DMS79 (cell line): Measurements from ENCODE around the gene SDF2L1.
A peak's percentile ranks its signal among the peaks of the same experiment; 100 is the strongest.
"Not testable (repeated sequence)": the region's sequence is repeated elsewhere in the genome, so short reads cannot be mapped to it uniquely, and the experiment has no call there.

ENCODE experiments used
- DNase-seq: peaks from one replicate; lab custom pipeline; 2025; lab: John Stamatoyannopoulos, UW

The SDF2L1 gene

GRCh38 chr22:21661991-21662390 is 19.9 kb downstream of the SDF2L1 start:
- DNase-seq = no peak

- DNase-seq = no peak
These were observed 21.6 kb downstream of the SDF2L1 start for GRCh38 chr22:21663738-21664137.

- DNase-seq = no peak
These were observed 23.1 kb downstream of the SDF2L1 start for GRCh38 chr22:21665047-21665851.

GRCh38 chr22:21666786-21667185 is 24.7 kb downstream of the SDF2L1 start:
- no peak for DNase-seq

DNA sequence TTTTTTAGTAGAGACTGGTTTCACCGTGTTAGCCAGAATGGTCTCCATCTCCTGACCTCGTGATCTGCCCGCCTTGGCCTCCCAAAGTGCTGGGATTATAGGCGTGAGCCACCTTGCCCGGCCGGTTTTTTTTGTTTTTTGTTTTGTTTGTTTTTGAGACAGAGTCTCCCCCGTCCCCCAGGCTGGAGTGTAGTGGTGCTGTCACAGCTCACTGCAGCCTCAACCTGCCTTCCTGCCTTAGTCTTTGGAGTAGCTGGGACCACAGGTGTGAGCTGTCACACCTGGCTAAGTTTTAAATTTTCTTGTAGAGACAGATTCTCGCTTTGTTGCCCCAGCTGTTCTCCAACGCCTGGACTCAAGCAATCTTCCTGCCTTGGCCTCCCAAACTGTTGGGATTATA is 26.9 kb downstream of the SDF2L1 start:
- DNase-seq = peak; percentile 57

- DNase-seq = no peak
These were observed 30.1 kb downstream of the SDF2L1 start for GRCh38 chr22:21672107-21672629.

GRCh38 chr22:21673534-21674321 is 31.6 kb downstream of the SDF2L1 start:
- no peak for DNase-seq

GRCh38 chr22:21674638-21675245 is 32.6 kb downstream of the SDF2L1 start:
- no peak for DNase-seq

DNA sequence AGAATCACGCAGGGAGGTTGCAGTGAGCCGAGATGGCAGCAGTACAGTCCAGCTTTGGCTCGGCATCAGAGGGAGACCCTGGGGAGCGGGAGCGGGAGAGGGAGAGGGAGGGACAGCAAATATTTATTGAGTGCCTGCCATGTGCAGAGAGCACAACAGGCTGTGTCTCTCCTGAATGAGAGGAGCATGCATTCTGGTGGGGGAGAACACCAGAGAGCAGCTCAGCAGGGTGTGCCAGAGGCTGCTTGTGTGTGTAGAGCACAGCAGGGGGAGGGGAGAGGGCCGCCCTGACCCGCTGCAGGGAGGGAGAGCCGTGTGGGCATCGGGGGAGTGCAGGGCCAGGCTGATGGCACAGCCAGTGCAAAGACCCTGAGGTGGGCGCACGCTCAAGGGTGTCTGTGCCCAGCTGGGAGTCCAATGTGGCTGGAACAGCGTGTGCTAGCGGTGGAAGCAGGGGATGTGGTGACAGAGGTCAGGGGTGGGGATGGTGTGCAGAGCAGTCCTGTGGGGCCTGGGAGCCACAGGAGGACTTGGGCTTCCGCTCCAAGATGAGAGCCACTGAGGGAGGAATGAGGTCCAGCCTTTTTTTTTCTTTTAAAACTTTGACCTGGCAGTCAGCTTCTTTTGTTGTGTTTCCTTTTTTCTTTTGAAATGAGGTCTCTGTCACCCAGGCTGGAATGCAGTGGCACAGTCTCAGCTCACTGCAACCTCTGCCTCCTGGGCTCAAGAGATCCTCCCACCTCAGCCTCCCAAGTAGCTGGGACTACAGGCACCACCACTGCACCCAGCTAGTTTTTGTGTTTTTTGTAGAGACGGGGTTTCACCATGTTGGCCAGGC is 35.7 kb downstream of the SDF2L1 start:
- DNase-seq = no peak

DNA sequence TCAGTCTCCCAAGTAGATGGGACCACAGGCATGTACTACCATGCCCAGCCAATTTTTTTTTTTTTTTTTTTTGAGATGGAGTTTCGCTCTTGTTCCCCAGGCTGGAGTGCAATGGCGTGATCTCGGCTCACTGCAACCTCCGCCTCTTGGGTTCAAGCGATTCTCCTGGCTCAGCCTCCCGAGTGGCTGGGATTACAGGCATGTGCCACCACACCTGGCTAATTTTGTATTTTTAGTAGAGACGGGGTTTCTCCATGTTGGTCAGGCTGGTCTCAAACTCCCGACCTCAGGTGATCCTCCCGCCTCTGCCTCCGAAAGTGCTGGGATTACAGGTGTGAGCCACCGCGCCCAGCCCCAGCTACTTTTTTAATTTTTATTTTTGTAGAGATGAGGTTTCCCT is 36.7 kb downstream of the SDF2L1 start:
- not testable (repeated sequence) for DNase-seq

DNA sequence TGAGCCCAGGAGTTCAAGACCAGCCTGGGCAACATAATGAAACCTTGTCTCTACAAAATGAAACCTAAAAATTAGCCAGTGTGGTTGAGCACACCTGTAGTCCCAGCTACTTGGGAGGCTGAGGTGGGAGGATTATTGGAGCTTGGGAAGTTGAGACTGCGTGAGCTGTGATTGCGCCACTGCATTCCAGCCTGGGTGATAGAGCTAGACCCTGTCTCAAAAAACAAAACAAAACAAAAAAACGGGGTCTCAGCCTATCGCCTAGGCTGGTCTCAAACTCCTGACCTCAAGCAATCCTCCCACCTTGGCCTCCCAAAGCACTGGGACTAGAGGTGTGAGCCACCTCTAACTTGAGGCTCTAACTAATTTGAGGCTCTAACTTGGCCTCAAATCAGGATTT is 37.3 kb downstream of the SDF2L1 start:
- DNase-seq = no peak

- no peak for DNase-seq
These were observed 38.9 kb downstream of the SDF2L1 start for GRCh38 chr22:21680830-21681565.

GRCh38 chr22:21681566-21682370 is 39.7 kb downstream of the SDF2L1 start:
- DNase-seq = no peak

DNA sequence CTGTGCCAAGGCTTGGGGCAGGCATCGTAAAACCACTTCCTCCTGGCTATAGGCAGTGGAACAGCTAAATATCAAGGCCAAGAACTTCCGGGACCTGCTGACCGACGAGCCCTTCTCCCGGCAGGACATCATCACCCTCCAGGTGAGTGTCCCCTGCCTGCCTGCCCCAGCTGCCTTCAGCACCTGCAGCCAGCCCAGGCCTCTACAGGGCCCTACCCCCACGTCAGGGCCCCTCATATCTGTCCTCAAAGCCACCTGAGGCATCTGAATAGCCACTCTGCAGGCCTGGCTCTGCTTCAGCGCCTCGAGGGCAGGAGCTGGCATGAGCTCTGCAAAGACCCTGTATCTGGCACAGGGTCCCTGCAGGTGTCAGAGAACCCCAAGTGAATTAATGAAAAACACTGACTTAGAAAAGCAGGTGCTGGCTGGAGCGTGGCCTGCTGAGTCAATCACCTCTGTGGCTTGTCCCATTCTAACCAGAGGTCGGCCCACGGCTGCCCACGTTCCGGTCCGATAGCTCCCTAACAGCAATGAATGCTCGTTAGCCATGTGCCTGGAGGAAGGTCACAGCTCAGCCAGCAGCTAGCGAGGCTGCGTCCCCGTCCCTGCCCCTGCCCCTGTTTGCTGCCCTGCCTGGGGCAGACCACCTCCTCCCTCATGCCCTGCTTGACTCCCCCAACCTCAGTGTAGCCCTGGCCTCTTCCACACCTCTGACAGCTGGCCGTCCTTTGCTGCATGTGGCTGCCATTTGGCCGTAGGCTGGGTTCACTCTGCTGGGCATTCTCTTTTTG is 40.5 kb downstream of the SDF2L1 start:
- DNase-seq = peak; percentile 42

GRCh38 chr22:21683401-21683811 is 41.3 kb downstream of the SDF2L1 start:
- DNase-seq = no peak

DNA sequence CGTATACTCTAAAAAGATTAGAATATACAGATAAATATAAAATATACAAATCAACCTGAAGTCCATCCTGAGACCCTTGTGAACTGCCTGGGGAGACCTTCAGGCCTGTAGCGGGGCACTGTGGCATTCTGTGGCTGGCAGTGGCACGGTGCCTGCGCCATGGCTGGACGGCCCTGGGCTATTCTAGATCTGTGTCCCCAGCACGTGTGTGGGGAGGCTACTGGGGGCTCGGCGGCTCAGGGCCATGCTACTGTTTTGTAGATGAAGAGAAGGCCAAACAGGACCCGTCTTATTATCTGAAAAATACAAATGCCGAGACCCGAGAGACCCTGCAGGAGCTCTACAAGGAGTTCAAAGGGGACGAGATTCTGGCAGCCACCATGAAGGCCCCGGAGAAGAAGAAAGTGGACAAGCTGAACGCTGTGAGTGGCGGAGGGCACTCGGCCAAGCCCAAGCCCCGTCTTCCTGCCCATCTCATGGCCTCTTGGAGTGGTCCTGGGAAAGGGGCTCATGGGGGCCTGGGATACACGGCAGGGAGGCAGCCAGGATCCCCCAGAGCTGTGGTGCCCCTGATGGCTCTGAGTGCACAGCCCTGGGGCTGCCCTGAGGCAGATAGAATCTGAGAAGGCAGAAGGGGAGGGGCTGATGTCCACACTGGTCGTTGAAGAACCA is 42.5 kb downstream of the SDF2L1 start:
- no peak for DNase-seq

GRCh38 chr22:21685164-21685513 is 43.0 kb downstream of the SDF2L1 start:
- no peak for DNase-seq

DNA sequence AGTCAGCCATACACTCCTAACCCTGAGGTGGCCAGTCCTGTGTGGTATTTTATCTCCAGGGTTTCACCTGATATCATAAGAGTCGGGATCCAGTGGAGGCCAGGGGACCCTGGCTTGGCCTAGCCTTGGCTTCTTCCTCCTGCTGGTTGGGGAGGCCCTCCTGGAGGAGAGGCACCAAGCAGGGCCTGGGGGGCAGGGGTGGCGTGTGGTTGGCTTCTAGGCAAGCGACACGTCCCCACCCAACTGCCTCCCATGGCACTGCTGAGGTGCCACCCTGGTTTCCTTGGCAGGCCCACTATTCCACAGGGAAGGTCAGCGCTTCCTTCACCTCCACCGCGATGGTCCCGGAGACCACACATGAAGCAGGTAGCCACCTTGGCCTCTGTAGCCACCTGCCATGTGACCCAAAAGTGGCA is 44.1 kb downstream of the SDF2L1 start:
- no peak for DNase-seq
